ENCODE results near the gene SH3BP2. TPM values are rescaled to one million over a fixed set of nuclear protein-coding genes. Genes with fewer than 3 reads are reported as not detected.

SH3BP2 gene
- polyA plus RNA-seq, 3 donors: 19.1 to 478 (median 26.9) TPM

DNA sequence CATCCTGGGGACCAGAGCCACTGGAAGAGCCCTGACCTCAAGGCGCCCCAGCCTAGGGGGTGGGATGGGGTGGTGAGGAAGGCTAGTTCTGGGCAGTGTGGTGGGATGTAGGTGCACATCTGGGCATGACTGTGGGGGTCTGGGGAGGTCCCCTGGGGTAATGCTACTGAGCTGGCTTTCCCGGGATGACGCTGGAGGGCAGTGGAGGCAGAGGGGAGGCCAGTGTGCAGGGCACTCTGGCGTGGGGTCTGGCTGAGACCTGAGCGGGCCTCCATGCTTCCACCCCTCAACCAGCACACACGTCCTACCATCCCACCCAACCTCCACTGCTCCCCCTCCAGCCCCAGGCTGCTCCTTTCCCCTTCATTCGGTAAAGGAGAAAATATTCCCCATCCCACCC, 4.8 kb upstream of the SH3BP2 start:
- peak overlapping the region in 1 of 2 donors; percentile 53 for H3K4me3 Mint-ChIP-seq
- Histone ChIP-seq H2AFZ (ENCODE audit: insufficient read depth, low read depth, low read length, poor library complexity, severe bottlenecking) (no peak overlapping the region), H4K20me1 (ENCODE audit: insufficient read depth, low read length) (peaks cover 1% of the 10 kb centered on the region), H3K79me2 (ENCODE audit: insufficient read depth, low read length) (peaks cover 14% of the 10 kb centered on the region), H3K36me3 (replicated peaks in 1 of 2; ENCODE audit: control insufficient read depth in 1 of 2, insufficient read depth in 2 of 2, low read length in 2 of 2) (no peaks in the 10 kb centered on the region), H3K4me3 (replicated peaks in 1 of 3; ENCODE audit: low read depth in 2 of 3, low read length in 3 of 3) (peak overlapping the region in 1 of 3 experiments; percentile 33), H3K27ac (ENCODE audit: low read depth in 1 of 2, low read length in 2 of 2) (peak overlapping the region; percentile 91 to 97), H3K9ac (ENCODE audit: insufficient read depth, low read length, poor library complexity, severe bottlenecking) (peak overlapping the region; percentile 79), H3K4me2 (replicated peaks; ENCODE audit: extremely low read depth, low read length, poor library complexity, severe bottlenecking) (peak overlapping the region; percentile 48), H3K9me3 (replicated peaks in 1 of 2; ENCODE audit: control insufficient read depth in 1 of 2, insufficient read depth in 1 of 2, low read length in 2 of 2) (no peaks in the 10 kb centered on the region), H3K27me3 (ENCODE audit: control insufficient read depth in 2 of 2, insufficient read depth in 2 of 2, low read length in 2 of 2) (no peaks in the 10 kb centered on the region), H3K4me1 (ENCODE audit: control insufficient read depth in 1 of 2, insufficient read depth in 2 of 2, low read length in 2 of 2) (peaks cover 79 to 80% of the 10 kb centered on the region in 2 donors)
- peaks cover 73% of the 10 kb centered on the region for H3K4me1 Mint-ChIP-seq
- TF ChIP-seq, protein P1, sequence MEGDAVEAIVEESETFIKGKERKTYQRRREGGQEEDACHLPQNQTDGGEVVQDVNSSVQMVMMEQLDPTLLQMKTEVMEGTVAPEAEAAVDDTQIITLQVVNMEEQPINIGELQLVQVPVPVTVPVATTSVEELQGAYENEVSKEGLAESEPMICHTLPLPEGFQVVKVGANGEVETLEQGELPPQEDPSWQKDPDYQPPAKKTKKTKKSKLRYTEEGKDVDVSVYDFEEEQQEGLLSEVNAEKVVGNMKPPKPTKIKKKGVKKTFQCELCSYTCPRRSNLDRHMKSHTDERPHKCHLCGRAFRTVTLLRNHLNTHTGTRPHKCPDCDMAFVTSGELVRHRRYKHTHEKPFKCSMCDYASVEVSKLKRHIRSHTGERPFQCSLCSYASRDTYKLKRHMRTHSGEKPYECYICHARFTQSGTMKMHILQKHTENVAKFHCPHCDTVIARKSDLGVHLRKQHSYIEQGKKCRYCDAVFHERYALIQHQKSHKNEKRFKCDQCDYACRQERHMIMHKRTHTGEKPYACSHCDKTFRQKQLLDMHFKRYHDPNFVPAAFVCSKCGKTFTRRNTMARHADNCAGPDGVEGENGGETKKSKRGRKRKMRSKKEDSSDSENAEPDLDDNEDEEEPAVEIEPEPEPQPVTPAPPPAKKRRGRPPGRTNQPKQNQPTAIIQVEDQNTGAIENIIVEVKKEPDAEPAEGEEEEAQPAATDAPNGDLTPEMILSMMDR (IDR thresholded peaks at IDR 0.05): no peak
- H3K36me3 Mint-ChIP-seq: peaks cover 0 to 8% of the 10 kb centered on the region in 2 donors
- peaks cover 0 to 5% (median 0%) of the 10 kb centered on the region in 3 donors for H3K27me3 Mint-ChIP-seq (ENCODE audit: low read depth in 3 of 3)
- no peak for DNase-seq
- H3K9me3 Mint-ChIP-seq: peaks cover 0 to 10% (median 1%) of the 10 kb centered on the region in 7 donors
- peak overlapping the region; percentile 95 to 99 (median 98) for H3K27ac Mint-ChIP-seq
- intact Hi-C loops (cut with micrococcal nuclease): no loop called here
- 89% methylated on average over 1 of the region's 7 CpGs for WGBS (ENCODE audit: insufficient coverage)

DNA sequence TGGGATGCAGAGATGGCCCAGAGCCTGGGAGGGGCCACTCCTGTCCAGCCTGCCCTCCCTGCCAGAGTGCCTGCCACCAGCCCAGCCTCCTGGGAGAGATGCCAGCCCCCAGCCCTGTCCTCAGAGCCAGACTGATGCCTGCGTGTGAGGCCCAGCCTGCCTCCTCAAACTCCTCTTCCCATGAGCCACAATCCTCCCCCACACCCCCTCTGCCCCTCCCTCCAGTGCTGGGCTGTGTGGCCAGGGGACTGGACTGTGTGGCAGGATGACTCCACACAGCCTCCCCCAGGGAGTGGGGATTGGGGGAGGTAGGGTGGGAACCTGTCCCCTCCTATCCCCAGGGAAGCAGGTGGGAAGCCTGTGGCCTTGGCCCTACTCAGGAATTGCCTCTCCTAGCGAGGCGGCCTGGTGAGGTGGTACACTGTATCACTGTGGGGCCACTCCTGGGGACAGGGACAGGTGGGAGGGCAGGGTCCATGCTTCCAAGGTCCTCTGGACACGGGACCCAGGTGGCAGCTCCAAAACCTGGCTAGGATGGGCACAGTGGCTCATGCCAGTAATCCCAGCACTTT, 4.3 kb upstream of the SH3BP2 start:
- H3K27ac Mint-ChIP-seq: peak overlapping the region in 5 of 7 donors; percentile 95 to 99 (median 99)
- H3K27me3 Mint-ChIP-seq (ENCODE audit: low read depth in 3 of 3): peaks cover 0 to 5% (median 0%) of the 10 kb centered on the region in 3 donors
- Histone ChIP-seq H3K9me3 (replicated peaks in 1 of 2; ENCODE audit: control insufficient read depth in 1 of 2, insufficient read depth in 1 of 2, low read length in 2 of 2) (no peaks in the 10 kb centered on the region), H3K4me1 (ENCODE audit: control insufficient read depth in 1 of 2, insufficient read depth in 2 of 2, low read length in 2 of 2) (peaks cover 79 to 80% of the 10 kb centered on the region in 2 donors), H3K27ac (ENCODE audit: low read depth in 1 of 2, low read length in 2 of 2) (peak overlapping the region; percentile 91 to 97), H3K4me3 (replicated peaks in 1 of 3; ENCODE audit: low read depth in 2 of 3, low read length in 3 of 3) (peak overlapping the region in 1 of 3 experiments; percentile 33), H3K27me3 (ENCODE audit: control insufficient read depth in 2 of 2, insufficient read depth in 2 of 2, low read length in 2 of 2) (no peaks in the 10 kb centered on the region), H2AFZ (ENCODE audit: insufficient read depth, low read depth, low read length, poor library complexity, severe bottlenecking) (no peak overlapping the region), H3K79me2 (ENCODE audit: insufficient read depth, low read length) (peaks cover 19% of the 10 kb centered on the region), H3K9ac (ENCODE audit: insufficient read depth, low read length, poor library complexity, severe bottlenecking) (peak overlapping the region; percentile 79), H3K4me2 (replicated peaks; ENCODE audit: extremely low read depth, low read length, poor library complexity, severe bottlenecking) (no peak overlapping the region), H4K20me1 (ENCODE audit: insufficient read depth, low read length) (peaks cover 6% of the 10 kb centered on the region), H3K36me3 (replicated peaks in 1 of 2; ENCODE audit: control insufficient read depth in 1 of 2, insufficient read depth in 2 of 2, low read length in 2 of 2) (no peaks in the 10 kb centered on the region)
- no peak overlapping the region for H3K4me3 Mint-ChIP-seq
- WGBS (ENCODE audit: insufficient coverage): 93% methylated on average over 2 of the region's 4 CpGs
- H3K4me1 Mint-ChIP-seq: peaks cover 73% of the 10 kb centered on the region
- peaks cover 0 to 6% (median 0%) of the 10 kb centered on the region in 7 donors for H3K9me3 Mint-ChIP-seq
- TF ChIP-seq, protein P1 (IDR thresholded peaks at IDR 0.05): no peak
- H3K36me3 Mint-ChIP-seq: peaks cover 0 to 8% of the 10 kb centered on the region in 2 donors
- intact Hi-C loops (cut with micrococcal nuclease): no loop called here
- DNase-seq: peak in 1 of 3 donors; percentile 32
